ENCODE results near the gene IMPDH1.
A peak's percentile ranks its signal among the peaks of the same experiment; 100 is the strongest.

IMPDH1 gene

DNA sequence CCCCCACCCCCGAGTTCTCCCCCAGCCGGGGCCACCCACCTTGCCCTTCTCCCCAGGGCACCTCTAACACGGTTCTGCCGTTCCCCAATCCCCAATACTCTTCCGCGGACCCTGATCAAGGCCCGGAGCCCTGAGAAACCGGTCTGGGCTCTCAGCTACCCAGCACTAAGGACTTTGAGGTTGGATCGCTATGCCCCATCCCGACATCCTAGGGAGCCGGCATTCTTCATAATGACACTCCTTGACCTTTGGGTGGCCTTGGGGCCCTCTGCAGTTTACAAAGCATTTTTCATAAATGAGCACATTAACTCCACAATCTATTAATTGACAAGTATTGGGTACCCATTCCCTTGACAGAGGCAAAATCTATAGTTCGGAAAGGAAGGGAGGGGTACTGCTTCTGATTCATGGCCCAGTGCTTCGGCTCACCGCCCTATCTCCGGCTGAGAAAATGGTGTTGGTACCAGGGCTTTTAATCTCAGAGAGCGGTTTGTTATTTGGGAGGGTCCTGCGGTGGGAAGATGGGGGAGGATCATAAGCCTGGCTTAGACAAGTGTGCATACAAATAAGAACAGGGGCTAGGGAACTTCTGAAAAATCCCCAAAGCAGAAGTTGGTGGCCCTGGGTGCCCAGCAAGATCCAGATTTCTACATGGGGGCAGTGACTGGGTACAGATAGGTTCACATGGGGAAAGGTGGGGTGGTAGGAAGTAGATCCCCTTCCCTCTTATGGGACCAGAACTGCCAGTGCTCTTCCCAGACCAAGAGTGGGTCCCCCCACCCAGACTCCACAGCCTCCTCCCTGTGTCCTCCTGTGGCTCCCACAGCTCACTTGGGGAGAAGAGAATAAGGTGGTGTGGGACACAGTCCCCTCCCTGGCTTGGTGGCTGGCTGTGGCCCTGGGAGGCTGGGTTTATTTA lies 3.2 kb downstream of the IMPDH1 start:
- Histone ChIP-seq H3K9me3 (no peaks in the 10 kb centered on the region), H3K27ac (peak overlapping the region; percentile 71), H3K4me2 (peak overlapping the region; percentile 93), H4K20me1 (peaks cover 36% of the 10 kb centered on the region), H3K4me3 (peak overlapping the region; percentile 71), H3K4me1 (peaks cover 68% of the 10 kb centered on the region), H3K27me3 (no peaks in the 10 kb centered on the region), H3K36me3 (peaks cover 23% of the 10 kb centered on the region), H3K9ac (peak overlapping the region; percentile 75; the same call in 1 of the 2 replicates)
- TF ChIP-seq Cebpa-rat (IDR thresholded peaks at IDR 0.05), result no peak

GRCh38 chr7:128405471-128406313 lies 4.1 kb downstream of the IMPDH1 start:
- peak overlapping the region; percentile 100 for H3K4me2 ChIP-seq
- TF ChIP-seq Cebpa-rat (IDR thresholded peaks at IDR 0.05), result no peak
- no peaks in the 10 kb centered on the region for H3K9me3 ChIP-seq
- peaks cover 68% of the 10 kb centered on the region for H3K4me1 ChIP-seq
- H3K27me3 ChIP-seq, result no peaks in the 10 kb centered on the region
- H4K20me1 ChIP-seq, result peaks cover 45% of the 10 kb centered on the region
- peak overlapping the region; percentile 97 for H3K27ac ChIP-seq
- peaks cover 32% of the 10 kb centered on the region for H3K36me3 ChIP-seq
- H3K4me3 ChIP-seq, result peak overlapping the region; percentile 98
- H3K9ac ChIP-seq, result peak overlapping the region; percentile 98

DNA sequence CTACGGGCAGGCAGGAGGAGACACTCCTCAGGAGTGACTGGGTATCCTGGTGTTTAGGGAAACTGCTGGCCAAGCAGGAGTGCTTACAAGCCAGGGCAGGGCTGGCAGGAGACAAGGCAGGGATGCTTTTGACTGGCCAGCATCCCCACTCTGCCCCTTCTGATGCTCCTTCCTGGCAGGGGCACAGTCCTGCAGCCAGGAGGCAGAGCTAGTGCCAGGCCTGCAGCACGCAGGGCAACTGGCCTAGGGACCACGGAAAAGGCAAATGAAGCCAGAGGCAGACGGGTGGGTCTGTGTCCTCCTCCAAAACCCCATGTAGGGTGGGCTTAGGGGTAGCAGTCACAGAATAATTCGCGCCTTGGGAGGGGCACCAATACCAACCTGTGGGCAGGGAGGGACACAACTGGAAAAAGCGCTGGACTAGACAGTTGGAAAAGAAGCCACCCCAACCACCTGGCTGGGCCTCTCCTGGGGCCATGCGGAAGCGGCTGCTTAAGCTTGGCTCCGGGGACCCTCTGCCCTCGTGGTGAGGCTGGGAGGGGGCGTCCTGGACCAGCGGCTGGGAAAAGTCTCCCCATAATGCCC lies 4.8 kb downstream of the IMPDH1 start:
- peak overlapping the region; percentile 98 for H3K9ac ChIP-seq
- peaks cover 62% of the 10 kb centered on the region for H3K4me1 ChIP-seq
- H3K36me3 ChIP-seq, result peaks cover 39% of the 10 kb centered on the region
- no peaks in the 10 kb centered on the region for H3K27me3 ChIP-seq
- peak overlapping the region; percentile 98 for H3K4me3 ChIP-seq
- no peak for TF ChIP-seq Cebpa-rat (IDR thresholded peaks at IDR 0.05)
- H3K9me3 ChIP-seq, result no peaks in the 10 kb centered on the region
- H4K20me1 ChIP-seq, result peaks cover 52% of the 10 kb centered on the region
- peak overlapping the region; percentile 100 for H3K4me2 ChIP-seq
- H3K27ac ChIP-seq, result peak overlapping the region; percentile 97

- H4K20me1 ChIP-seq, result peaks cover 56% of the 10 kb centered on the region
- H3K27ac ChIP-seq, result peak overlapping the region; percentile 97
- H3K27me3 ChIP-seq, result no peaks in the 10 kb centered on the region
- TF ChIP-seq Cebpa-rat (IDR thresholded peaks at IDR 0.05), result no peak
- peaks cover 47% of the 10 kb centered on the region for H3K36me3 ChIP-seq
- no peaks in the 10 kb centered on the region for H3K9me3 ChIP-seq
- H3K4me3 ChIP-seq, result peak overlapping the region; percentile 98
- peaks cover 60% of the 10 kb centered on the region for H3K4me1 ChIP-seq
- peak overlapping the region; percentile 98 for H3K9ac ChIP-seq
- H3K4me2 ChIP-seq, result peak overlapping the region; percentile 100
These were observed 5.6 kb downstream of the IMPDH1 start for GRCh38 chr7:128404143-128404681.

- H3K27me3 ChIP-seq, result no peaks in the 10 kb centered on the region
- peak overlapping the region; percentile 98 for H3K9ac ChIP-seq
- peaks cover 60% of the 10 kb centered on the region for H4K20me1 ChIP-seq
- peak overlapping the region; percentile 98 for H3K4me3 ChIP-seq
- H3K4me2 ChIP-seq, result peak overlapping the region; percentile 100
- peaks cover 55% of the 10 kb centered on the region for H3K4me1 ChIP-seq
- peaks cover 52% of the 10 kb centered on the region for H3K36me3 ChIP-seq
- peak overlapping the region; percentile 97; the same call in 1 of the 2 replicates for H3K27ac ChIP-seq
- H3K9me3 ChIP-seq, result no peaks in the 10 kb centered on the region
- no peak for TF ChIP-seq Cebpa-rat (IDR thresholded peaks at IDR 0.05)
These were observed 6.1 kb downstream of the IMPDH1 start for GRCh38 chr7:128403676-128404075.

DNA sequence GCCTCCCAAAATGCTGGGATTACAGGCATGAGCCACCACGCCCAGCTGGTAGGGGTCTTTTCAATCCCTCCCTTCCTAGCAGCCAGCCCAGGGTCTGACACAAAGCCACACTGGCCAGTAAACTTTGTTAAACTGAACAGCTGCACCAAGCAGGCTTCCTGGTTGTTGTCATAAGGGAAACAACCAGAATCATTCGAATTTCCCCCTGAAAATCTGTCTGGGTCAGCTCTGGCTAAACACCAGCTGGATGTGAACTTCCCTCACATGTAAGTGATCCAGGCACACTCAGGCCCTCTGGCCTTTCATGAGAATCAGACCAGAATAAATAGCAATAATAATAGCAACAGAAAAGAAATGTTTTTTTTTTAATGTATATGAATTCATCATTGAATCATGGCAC lies 7.4 kb downstream of the IMPDH1 start:
- no peak for TF ChIP-seq Cebpa-rat (IDR thresholded peaks at IDR 0.05)
- no peak overlapping the region for H3K4me3 ChIP-seq
- no peak overlapping the region for H3K27ac ChIP-seq
- no peak overlapping the region; the same call in 1 of the 2 replicates for H3K9ac ChIP-seq
- no peaks in the 10 kb centered on the region for H3K9me3 ChIP-seq
- H4K20me1 ChIP-seq, result peaks cover 68% of the 10 kb centered on the region
- H3K27me3 ChIP-seq, result no peaks in the 10 kb centered on the region
- H3K4me2 ChIP-seq, result no peak overlapping the region
- H3K36me3 ChIP-seq, result peaks cover 65% of the 10 kb centered on the region
- peaks cover 42% of the 10 kb centered on the region for H3K4me1 ChIP-seq

DNA sequence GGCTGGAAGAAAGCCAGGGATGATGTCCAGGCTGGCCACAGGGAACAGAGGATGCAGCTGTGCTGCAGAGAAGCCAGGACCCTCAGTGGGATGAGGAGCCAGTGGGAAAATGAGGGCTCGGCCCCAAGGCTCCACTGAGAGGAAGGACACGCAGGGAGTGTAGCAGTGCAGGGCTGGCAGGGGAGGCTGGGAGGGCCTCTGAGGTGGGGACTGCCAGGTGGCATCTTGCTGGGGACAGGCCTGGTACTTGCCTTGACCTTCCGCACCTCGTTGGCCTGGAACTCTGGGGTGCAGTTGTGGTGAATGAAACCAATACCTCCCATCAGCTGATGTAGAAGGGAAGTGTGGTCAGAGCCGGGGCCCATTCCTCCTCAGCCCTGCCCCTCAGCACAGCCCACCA lies 9.2 kb downstream of the IMPDH1 start:
- TF ChIP-seq Cebpa-rat (IDR thresholded peaks at IDR 0.05), result no peak
- H3K4me3 ChIP-seq, result no peak overlapping the region
- H4K20me1 ChIP-seq, result peaks cover 76% of the 10 kb centered on the region
- H3K9me3 ChIP-seq, result no peaks in the 10 kb centered on the region
- no peak overlapping the region for H3K27ac ChIP-seq
- H3K36me3 ChIP-seq, result peaks cover 83% of the 10 kb centered on the region
- no peaks in the 10 kb centered on the region for H3K27me3 ChIP-seq
- H3K4me2 ChIP-seq, result no peak overlapping the region
- H3K9ac ChIP-seq, result no peak overlapping the region
- peaks cover 30% of the 10 kb centered on the region for H3K4me1 ChIP-seq

GRCh38 chr7:128399991-128400390 lies 9.8 kb downstream of the IMPDH1 start:
- peaks cover 89% of the 10 kb centered on the region for H3K36me3 ChIP-seq
- TF ChIP-seq Cebpa-rat (IDR thresholded peaks at IDR 0.05), result no peak
- H3K4me3 ChIP-seq, result no peak overlapping the region
- no peak overlapping the region for H3K27ac ChIP-seq
- H3K4me2 ChIP-seq, result no peak overlapping the region
- no peaks in the 10 kb centered on the region for H3K9me3 ChIP-seq
- peaks cover 28% of the 10 kb centered on the region for H3K4me1 ChIP-seq
- no peak overlapping the region for H3K9ac ChIP-seq
- no peaks in the 10 kb centered on the region for H3K27me3 ChIP-seq
- peaks cover 73% of the 10 kb centered on the region for H4K20me1 ChIP-seq

DNA sequence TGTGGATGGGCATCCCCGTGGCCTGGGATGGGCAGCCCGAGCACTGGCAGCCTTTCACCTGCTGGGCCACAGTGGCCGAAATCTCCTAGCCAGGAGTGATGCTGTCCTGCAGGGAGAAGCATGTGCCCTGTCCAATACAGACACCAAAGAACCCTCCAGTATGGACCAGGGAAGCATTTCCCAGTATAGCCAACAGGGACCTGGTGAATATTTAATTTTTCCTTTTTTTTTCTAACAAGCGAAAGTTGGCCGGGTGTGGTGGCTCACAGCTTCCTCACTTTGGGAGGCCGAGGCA lies 11.0 kb downstream of the IMPDH1 start:
- no peak for TF ChIP-seq Cebpa-rat (IDR thresholded peaks at IDR 0.05)
- no peaks in the 10 kb centered on the region for H3K9me3 ChIP-seq
- no peak overlapping the region for H3K4me3 ChIP-seq
- peaks cover 61% of the 10 kb centered on the region for H4K20me1 ChIP-seq
- peaks cover 100% of the 10 kb centered on the region for H3K36me3 ChIP-seq
- H3K4me1 ChIP-seq, result peaks cover 16% of the 10 kb centered on the region
- no peak overlapping the region for H3K27ac ChIP-seq
- no peaks in the 10 kb centered on the region for H3K27me3 ChIP-seq
- no peak overlapping the region for H3K9ac ChIP-seq
- no peak overlapping the region for H3K4me2 ChIP-seq
